ENCODE measurements around the gene ACTMAP. TPM values are rescaled to one million over a fixed set of nuclear protein-coding genes. Genes with fewer than 3 reads are reported as not detected.

Gene ACTMAP
- total and polyA plus RNA-seq, 2 of the 8 experiments (the other 6 are each of a cell fraction or from before 2014, with no cell fraction given): 24.1 to 26.5 TPM

DNA sequence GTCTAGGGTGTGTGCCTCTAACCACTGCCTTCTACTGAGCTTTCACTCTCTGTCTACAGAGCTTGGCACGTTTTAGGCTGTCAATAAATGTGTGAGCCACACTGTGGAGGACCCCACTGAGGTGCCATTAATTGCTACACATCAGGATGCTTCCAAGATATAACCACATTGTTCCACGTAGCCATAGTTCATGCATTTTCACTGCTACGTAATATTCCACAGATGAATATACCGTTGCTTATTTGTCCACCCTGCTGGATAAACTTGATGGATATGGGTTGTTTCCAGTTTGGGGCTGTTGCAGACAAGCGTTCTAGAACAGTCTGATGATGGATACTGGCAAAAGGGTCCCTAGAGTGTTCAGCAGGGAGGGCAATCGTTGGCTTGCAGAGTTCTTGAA, 48.5 kb downstream of the ACTMAP start (continued):
- TF ChIP-seq TEAD4 (IDR thresholded peaks at IDR 0.05; ENCODE audit: low read depth, low read length): no peak
- no peak for TF ChIP-seq POLR2AphosphoS5 (IDR thresholded peaks at IDR 0.05; ENCODE audit: low read depth, low read length)
- no peak for TF ChIP-seq CEBPB (IDR thresholded peaks at IDR 0.05; ENCODE audit: low read depth, low read length)
- no peak for TF ChIP-seq CHD2 (IDR thresholded peaks at IDR 0.05; ENCODE audit: low read length)
- TF ChIP-seq KDM4A (IDR thresholded peaks at IDR 0.05; ENCODE audit: low read depth, low read length, severe bottlenecking): no peak

Measured in H1 (cell line).